Measurements from ENCODE around the gene PSMB4. TPM values are rescaled to one million over a fixed set of nuclear protein-coding genes. Genes with fewer than 3 reads are reported as not detected.
"Not testable (repeated sequence)": the region's sequence is repeated elsewhere in the genome, so short reads cannot be mapped to it uniquely, and the experiment has no call there.

Gene PSMB4
- total and polyA plus RNA-seq, 2 donors: 345 to 371 TPM

DNA sequence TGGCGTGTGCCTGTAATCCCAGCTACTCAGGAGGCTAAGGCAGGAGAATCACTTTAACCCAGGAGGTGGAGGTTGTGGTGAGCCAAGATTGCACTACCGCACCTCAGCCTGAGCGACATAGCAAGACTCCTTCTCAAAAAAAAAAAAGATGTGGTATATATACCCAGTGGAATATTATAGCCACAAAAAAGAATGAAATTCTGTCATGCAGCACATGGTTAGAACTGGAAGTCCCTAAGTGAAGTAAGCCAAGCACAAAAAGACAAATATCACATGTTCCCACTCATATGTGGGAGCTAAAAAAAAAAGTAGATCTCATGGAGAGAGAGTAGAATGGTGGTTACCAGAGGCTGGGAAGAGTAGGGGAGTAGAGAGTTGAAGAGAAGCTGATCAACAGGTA lies 18.7 kb downstream of the PSMB4 start:
- Histone ChIP-seq H3K36me3 (ENCODE audit: control insufficient read depth in 2 of 2, insufficient read depth in 2 of 2, low read length in 1 of 2) (peaks cover 55 to 92% of the 10 kb centered on the region in 2 donors), H3K9me3 (ENCODE audit: control insufficient read depth in 2 of 2, insufficient read depth in 1 of 2, low read length in 1 of 2) (no peaks in the 10 kb centered on the region), H3K4me1 (ENCODE audit: control insufficient read depth in 2 of 2, insufficient read depth in 2 of 2, low read length in 2 of 2) (no peaks in the 10 kb centered on the region), H3K4me3 (ENCODE audit: low read length in 2 of 2) (no peak overlapping the region), H3K27me3 (ENCODE audit: control insufficient read depth in 2 of 2, insufficient read depth in 1 of 2, low read length in 1 of 2) (no peaks in the 10 kb centered on the region), H3K27ac (ENCODE audit: low read depth in 1 of 2, low read length in 1 of 2) (no peak overlapping the region)
- DNase-seq (ENCODE audit: low read depth in 6 of 9, low spot score in 9 of 9): no peak
- WGBS: 95% methylated on average over 3 of the region's 3 CpGs

DNA sequence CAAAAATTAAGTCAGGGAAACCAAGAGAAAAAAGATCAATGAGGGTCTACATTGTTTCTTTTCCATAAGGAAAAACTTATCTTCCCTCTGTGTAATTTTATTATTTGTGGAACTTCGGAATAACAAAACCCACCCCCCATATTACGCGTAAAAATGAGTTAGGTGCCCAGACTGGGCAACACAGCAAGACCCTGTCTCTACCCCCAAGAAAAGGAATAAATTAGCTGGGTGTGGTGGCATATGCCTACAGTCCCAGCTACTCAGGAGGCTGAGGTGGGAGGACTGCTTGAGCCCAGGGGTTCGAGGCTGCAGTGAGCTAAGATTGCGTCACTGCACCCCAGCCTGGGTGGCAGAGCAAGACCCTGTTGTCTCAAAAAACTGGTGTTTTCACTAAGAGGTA lies 20.4 kb downstream of the PSMB4 start:
- DNase-seq (ENCODE audit: low read depth in 6 of 9, low spot score in 9 of 9): no peak

DNA sequence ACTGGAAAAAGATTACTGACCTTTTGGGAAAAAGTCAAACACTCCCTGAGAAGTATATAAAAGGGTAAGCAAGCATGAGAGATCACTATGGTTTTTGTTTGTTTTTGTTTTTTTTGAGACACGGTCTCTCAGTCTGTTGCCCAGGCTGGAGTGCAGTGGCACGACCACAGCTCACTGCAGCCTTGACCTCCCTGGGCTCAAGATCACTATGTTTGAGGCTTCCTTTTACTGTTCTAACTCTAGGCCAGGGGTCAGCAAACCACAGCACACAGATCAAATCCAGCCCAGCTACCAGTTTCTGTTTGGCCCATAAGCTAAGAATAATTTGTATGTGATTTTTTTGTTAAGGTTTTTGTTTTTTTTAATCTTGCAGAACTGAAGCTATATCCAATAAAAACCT lies 25.7 kb downstream of the PSMB4 start:
- H3K36me3 ChIP-seq (ENCODE audit: control insufficient read depth in 2 of 2, insufficient read depth in 2 of 2, low read length in 1 of 2): peaks cover 55 to 93% of the 10 kb centered on the region in 2 donors
- 97% methylated on average over 2 of the region's 2 CpGs for WGBS
- H3K27ac ChIP-seq (ENCODE audit: low read depth in 1 of 2, low read length in 1 of 2): no peak overlapping the region
- no peaks in the 10 kb centered on the region for H3K4me1 ChIP-seq (ENCODE audit: control insufficient read depth in 2 of 2, insufficient read depth in 2 of 2, low read length in 2 of 2)
- no peaks in the 10 kb centered on the region for H3K27me3 ChIP-seq (ENCODE audit: control insufficient read depth in 2 of 2, insufficient read depth in 1 of 2, low read length in 1 of 2)
- H3K4me3 ChIP-seq (ENCODE audit: low read length in 2 of 2): no peak overlapping the region
- no peak for DNase-seq (ENCODE audit: low read depth in 6 of 9, low spot score in 9 of 9)
- no peaks in the 10 kb centered on the region for H3K9me3 ChIP-seq (ENCODE audit: control insufficient read depth in 2 of 2, insufficient read depth in 1 of 2, low read length in 1 of 2)

More for the DNA sequence above, 20.4 kb downstream of the PSMB4 start:
- no peak overlapping the region for H3K27ac ChIP-seq (ENCODE audit: low read depth in 1 of 2, low read length in 1 of 2)
- no peak overlapping the region for H3K4me3 ChIP-seq (ENCODE audit: low read length in 2 of 2)
- H3K9me3 ChIP-seq (ENCODE audit: control insufficient read depth in 2 of 2, insufficient read depth in 1 of 2, low read length in 1 of 2): no peaks in the 10 kb centered on the region
- no peaks in the 10 kb centered on the region for H3K4me1 ChIP-seq (ENCODE audit: control insufficient read depth in 2 of 2, insufficient read depth in 2 of 2, low read length in 2 of 2)
- H3K36me3 ChIP-seq (ENCODE audit: control insufficient read depth in 2 of 2, insufficient read depth in 2 of 2, low read length in 1 of 2): peaks cover 57 to 93% of the 10 kb centered on the region in 2 donors
- no peaks in the 10 kb centered on the region for H3K27me3 ChIP-seq (ENCODE audit: control insufficient read depth in 2 of 2, insufficient read depth in 1 of 2, low read length in 1 of 2)
- WGBS: over 99% methylated on average over 5 of the region's 5 CpGs

DNA sequence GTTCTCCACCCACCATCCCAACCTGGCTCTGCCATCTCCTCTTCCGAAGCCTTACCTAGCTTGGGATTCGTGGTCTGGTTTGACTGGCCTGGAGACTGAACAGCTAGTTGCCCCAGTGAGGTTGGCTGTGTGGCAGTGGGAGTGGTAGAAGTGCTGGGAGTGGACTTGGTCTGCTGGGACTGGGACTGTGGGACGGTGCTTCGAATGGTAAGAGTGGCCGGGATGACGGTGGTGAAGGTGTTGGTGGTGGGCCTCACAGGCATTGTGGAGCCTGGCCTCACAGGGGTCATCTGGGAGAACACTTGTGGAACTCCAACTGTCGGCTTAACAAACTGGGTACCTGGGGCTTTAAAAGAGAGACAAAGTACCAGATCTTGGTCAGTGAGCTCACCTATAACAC lies 28.7 kb downstream of the PSMB4 start:
- Histone ChIP-seq H3K9me3 (ENCODE audit: control insufficient read depth in 2 of 2, insufficient read depth in 1 of 2, low read length in 1 of 2) (no peaks in the 10 kb centered on the region), H3K27ac (ENCODE audit: low read depth in 1 of 2, low read length in 1 of 2) (no peak overlapping the region), H3K36me3 (ENCODE audit: control insufficient read depth in 2 of 2, insufficient read depth in 2 of 2, low read length in 1 of 2) (peaks cover 48 to 76% of the 10 kb centered on the region in 2 donors), H3K27me3 (ENCODE audit: control insufficient read depth in 2 of 2, insufficient read depth in 1 of 2, low read length in 1 of 2) (no peaks in the 10 kb centered on the region), H3K4me3 (ENCODE audit: low read length in 2 of 2) (no peak overlapping the region), H3K4me1 (ENCODE audit: control insufficient read depth in 2 of 2, insufficient read depth in 2 of 2, low read length in 2 of 2) (no peaks in the 10 kb centered on the region)
- DNase-seq (ENCODE audit: low read depth in 6 of 9, low spot score in 9 of 9): no peak
- WGBS: 97% methylated on average over 7 of the region's 7 CpGs

DNA sequence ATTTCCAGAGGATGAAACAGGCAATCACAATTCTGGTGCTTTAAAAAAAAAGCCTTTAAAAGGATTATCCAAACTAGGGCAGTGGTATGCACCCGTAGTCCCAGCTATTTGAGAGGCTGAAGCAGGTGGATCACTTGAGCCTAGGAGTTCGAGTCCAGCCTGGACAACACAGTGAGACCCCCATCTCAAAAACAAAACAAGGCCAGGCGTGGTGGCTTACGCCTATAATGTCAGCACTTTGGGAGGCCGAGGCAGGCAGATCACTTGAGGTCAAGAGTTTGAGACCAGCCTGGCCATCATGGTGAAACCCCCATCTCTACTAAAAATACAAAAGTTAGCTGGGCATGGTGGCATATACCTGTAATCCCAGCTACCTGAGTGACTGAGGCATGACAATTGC lies 34.5 kb downstream of the PSMB4 start:
- not testable (repeated sequence) for DNase-seq (ENCODE audit: low read depth in 6 of 9, low spot score in 9 of 9); H3K27me3 ChIP-seq (ENCODE audit: control insufficient read depth in 2 of 2, insufficient read depth in 1 of 2, low read length in 1 of 2); H3K4me1 ChIP-seq (ENCODE audit: control insufficient read depth in 2 of 2, insufficient read depth in 2 of 2, low read length in 2 of 2); H3K4me3 ChIP-seq (ENCODE audit: low read length in 2 of 2); H3K9me3 ChIP-seq (ENCODE audit: control insufficient read depth in 2 of 2, insufficient read depth in 1 of 2, low read length in 1 of 2); H3K27ac ChIP-seq (ENCODE audit: low read depth in 1 of 2, low read length in 1 of 2)
- H3K36me3 ChIP-seq (ENCODE audit: control insufficient read depth in 2 of 2, insufficient read depth in 2 of 2, low read length in 1 of 2): peaks cover 23 to 36% of the 10 kb centered on the region in 2 donors
- 98% methylated on average over 5 of the region's 5 CpGs for WGBS

DNA sequence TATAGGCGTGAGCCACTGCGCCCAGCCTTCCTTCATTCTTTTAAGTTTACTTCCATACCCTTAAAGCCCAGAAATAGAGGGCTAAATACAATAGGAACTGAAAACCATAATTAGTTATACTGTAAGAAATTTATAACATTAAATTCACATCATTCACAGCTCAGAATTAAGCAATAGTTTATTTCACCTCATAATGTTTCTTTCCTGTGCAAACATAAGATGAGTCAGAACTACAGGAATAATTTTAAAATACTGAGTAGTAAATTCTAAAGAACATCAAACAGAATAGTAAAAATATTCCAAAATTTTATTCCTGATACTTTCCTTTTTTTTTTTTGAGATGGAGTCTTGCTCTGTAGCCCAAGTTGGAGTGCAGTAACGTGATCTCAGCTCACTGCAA lies 35.8 kb downstream of the PSMB4 start:
- peaks cover 18 to 31% of the 10 kb centered on the region in 2 donors for H3K36me3 ChIP-seq (ENCODE audit: control insufficient read depth in 2 of 2, insufficient read depth in 2 of 2, low read length in 1 of 2)
- 97% methylated on average over 3 of the region's 3 CpGs for WGBS

DNA sequence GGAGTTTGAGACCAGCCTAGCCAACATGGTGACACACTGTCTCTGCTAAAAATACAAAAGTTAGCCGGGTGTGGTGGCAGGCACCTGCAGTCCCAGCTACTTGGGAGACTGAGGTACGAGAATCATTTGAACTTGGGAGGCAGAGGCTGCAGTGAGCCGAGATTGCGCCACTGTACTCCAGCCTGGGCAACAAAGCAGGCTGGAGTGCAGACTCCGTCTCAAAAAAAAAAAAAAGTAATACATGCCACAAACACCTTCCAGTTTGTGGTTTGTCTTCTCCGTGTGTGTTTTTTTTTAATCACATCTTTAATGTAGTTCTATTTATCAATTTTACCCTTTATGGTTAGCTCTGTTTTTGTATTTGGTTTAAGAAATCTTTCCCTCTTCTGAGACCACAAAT lies 37.6 kb downstream of the PSMB4 start:
- H3K4me1 ChIP-seq (ENCODE audit: control insufficient read depth in 2 of 2, insufficient read depth in 2 of 2, low read length in 2 of 2): no peaks in the 10 kb centered on the region
- 65% methylated on average over 6 of the region's 6 CpGs for WGBS
- no peaks in the 10 kb centered on the region for H3K27me3 ChIP-seq (ENCODE audit: control insufficient read depth in 2 of 2, insufficient read depth in 1 of 2, low read length in 1 of 2)
- peaks cover 16 to 41% of the 10 kb centered on the region in 2 donors for H3K36me3 ChIP-seq (ENCODE audit: control insufficient read depth in 2 of 2, insufficient read depth in 2 of 2, low read length in 1 of 2)
- no peaks in the 10 kb centered on the region for H3K9me3 ChIP-seq (ENCODE audit: control insufficient read depth in 2 of 2, insufficient read depth in 1 of 2, low read length in 1 of 2)
- no peak overlapping the region for H3K4me3 ChIP-seq (ENCODE audit: low read length in 2 of 2)
- no peak overlapping the region for H3K27ac ChIP-seq (ENCODE audit: low read depth in 1 of 2, low read length in 1 of 2)
- no peak for DNase-seq (ENCODE audit: low read depth in 6 of 9, low spot score in 9 of 9)

More for the DNA sequence above, 35.8 kb downstream of the PSMB4 start:
- no peak overlapping the region for H3K4me3 ChIP-seq (ENCODE audit: low read length in 2 of 2)
- H3K4me1 ChIP-seq (ENCODE audit: control insufficient read depth in 2 of 2, insufficient read depth in 2 of 2, low read length in 2 of 2): no peaks in the 10 kb centered on the region
- no peaks in the 10 kb centered on the region for H3K9me3 ChIP-seq (ENCODE audit: control insufficient read depth in 2 of 2, insufficient read depth in 1 of 2, low read length in 1 of 2)
- H3K27ac ChIP-seq (ENCODE audit: low read depth in 1 of 2, low read length in 1 of 2): no peak overlapping the region
- DNase-seq (ENCODE audit: low read depth in 6 of 9, low spot score in 9 of 9): no peak
- no peaks in the 10 kb centered on the region for H3K27me3 ChIP-seq (ENCODE audit: control insufficient read depth in 2 of 2, insufficient read depth in 1 of 2, low read length in 1 of 2)

DNA sequence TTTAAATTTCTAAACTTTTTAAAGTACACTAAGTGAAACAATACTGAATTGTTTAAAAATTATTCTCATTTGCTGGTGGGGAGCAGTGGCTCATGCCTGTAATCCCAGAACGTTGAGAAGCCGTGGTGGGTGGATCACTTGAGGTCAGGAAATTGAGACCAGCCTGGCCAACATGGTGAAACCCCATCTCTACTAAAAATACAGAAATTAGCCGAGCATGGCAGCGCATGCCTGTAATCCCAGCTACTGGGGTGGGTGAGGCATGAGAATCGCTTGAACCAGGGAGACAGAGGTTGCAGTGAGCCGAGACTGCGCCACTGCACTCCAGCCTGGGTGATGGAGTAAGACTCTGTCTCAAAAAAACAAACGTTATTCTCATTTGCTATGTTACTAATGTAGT lies 38.0 kb downstream of the PSMB4 start:
- not testable (repeated sequence) for H3K27me3 ChIP-seq (ENCODE audit: control insufficient read depth in 2 of 2, insufficient read depth in 1 of 2, low read length in 1 of 2); DNase-seq (ENCODE audit: low read depth in 6 of 9, low spot score in 9 of 9); H3K27ac ChIP-seq (ENCODE audit: low read depth in 1 of 2, low read length in 1 of 2); H3K4me1 ChIP-seq (ENCODE audit: control insufficient read depth in 2 of 2, insufficient read depth in 2 of 2, low read length in 2 of 2); H3K4me3 ChIP-seq (ENCODE audit: low read length in 2 of 2); H3K9me3 ChIP-seq (ENCODE audit: control insufficient read depth in 2 of 2, insufficient read depth in 1 of 2, low read length in 1 of 2)
- peaks cover 16 to 42% of the 10 kb centered on the region in 2 donors for H3K36me3 ChIP-seq (ENCODE audit: control insufficient read depth in 2 of 2, insufficient read depth in 2 of 2, low read length in 1 of 2)
- 86% methylated on average over 8 of the region's 8 CpGs for WGBS

DNA sequence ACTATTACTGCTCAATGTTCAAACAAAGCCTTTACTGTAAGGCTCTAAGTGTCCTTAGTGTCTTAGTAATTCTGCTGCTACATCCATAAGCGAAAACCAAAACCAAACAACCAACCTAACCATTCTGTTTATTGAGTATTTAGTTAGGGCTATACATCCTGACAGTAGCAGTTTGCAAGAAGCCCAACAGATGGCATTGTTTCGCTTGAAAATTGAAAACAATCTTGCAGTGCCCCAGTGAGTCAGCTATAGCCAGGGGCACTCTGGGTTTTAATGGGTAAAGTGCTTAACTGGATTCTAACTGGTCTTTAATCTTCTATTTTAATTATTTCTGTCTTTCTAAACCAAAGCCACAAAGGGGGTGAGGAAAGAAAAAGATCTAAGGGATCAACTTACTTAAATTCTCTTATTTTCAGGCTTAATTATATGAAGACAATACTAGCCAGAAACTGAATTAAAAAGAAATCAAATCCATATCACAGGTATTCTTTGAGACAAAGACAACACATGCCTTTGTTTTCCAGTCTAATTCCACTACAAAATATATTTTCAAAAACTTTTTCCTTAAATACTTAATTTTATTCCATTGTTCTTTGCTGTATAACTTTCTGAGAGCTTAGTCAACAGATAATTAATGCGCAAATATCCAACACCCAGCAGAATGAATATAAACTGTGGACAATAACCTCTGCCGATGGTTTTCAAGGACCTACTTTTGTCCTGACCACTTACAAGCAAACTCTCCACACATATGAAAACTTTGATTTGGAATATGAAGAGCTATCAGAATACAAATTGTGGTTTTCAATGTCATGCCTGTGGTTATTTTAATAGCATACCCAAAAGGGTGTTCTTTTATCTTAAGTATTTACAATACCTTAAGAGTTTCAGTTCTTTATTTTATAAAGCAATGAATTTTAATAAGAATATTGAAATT lies 44.7 kb downstream of the PSMB4 start:
- DNase-seq (ENCODE audit: low read depth in 6 of 9, low spot score in 9 of 9): peak; percentile 11 to 80 (median 56)

More for the DNA sequence above, 44.7 kb downstream of the PSMB4 start:
- Histone ChIP-seq H3K36me3 (ENCODE audit: control insufficient read depth in 2 of 2, insufficient read depth in 2 of 2, low read length in 1 of 2) (peaks cover 7 to 43% of the 10 kb centered on the region in 2 donors), H3K9me3 (ENCODE audit: control insufficient read depth in 2 of 2, insufficient read depth in 1 of 2, low read length in 1 of 2) (no peaks in the 10 kb centered on the region), H3K27ac (ENCODE audit: low read depth in 1 of 2, low read length in 1 of 2) (no peak overlapping the region), H3K4me3 (ENCODE audit: low read length in 2 of 2) (no peak overlapping the region), H3K27me3 (ENCODE audit: control insufficient read depth in 2 of 2, insufficient read depth in 1 of 2, low read length in 1 of 2) (no peaks in the 10 kb centered on the region), H3K4me1 (ENCODE audit: control insufficient read depth in 2 of 2, insufficient read depth in 2 of 2, low read length in 2 of 2) (no peaks in the 10 kb centered on the region)
- WGBS: 72% methylated on average over 4 of the region's 4 CpGs
